Liver (tissue), 3 donors: ENCODE data around the gene SLC6A3.

Source experiments
- GABPA ChIP-seq, 2 donors: IDR thresholded peaks in 1 of 2; conservative IDR thresholded peaks in 1 of 2; 2 replicates each; pipeline ENCODE4 v1.6.1; 2016; ENCODE audit warnings: antibody characterized with exemption in 2 of 2, mild to moderate bottlenecking in 1 of 2, moderate library complexity in 1 of 2
- HNF4A ChIP-seq, 2 donors: conservative IDR thresholded peaks; 2 replicates each; pipeline ENCODE4 v1.6.1; 2016; ENCODE audit warnings: antibody characterized with exemption in 2 of 2, mild to moderate bottlenecking in 2 of 2
- RAD21 ChIP-seq, 2 donors: IDR thresholded peaks; 2 replicates each; pipeline ENCODE4 v1.6.1; 2016; ENCODE audit warnings: antibody characterized with exemption in 2 of 2, mild to moderate bottlenecking in 2 of 2
- TAF1 ChIP-seq: conservative IDR thresholded peaks from 2 replicates; pipeline ENCODE4 v1.6.1; 2016; ENCODE audit warnings: antibody characterized with exemption, mild to moderate bottlenecking
- YY1 ChIP-seq: IDR thresholded peaks from 2 replicates; pipeline ENCODE4 v1.6.1; 2016; ENCODE audit warnings: antibody characterized with exemption, mild to moderate bottlenecking
- TF ChIP-seq, protein P1 (sequence below): fragments of 150-350 bp; IDR thresholded peaks from 2 replicates; pipeline ENCODE4 v1.5.1; 2017; ENCODE audit warnings: improper control_type of control experiment, low read depth, low read length; ENCODE audit not compliant: missing input control
- TF ChIP-seq, protein P2 (sequence below): IDR thresholded peaks from 2 replicates; pipeline ENCODE4 v1.6.1; 2016; ENCODE audit warnings: antibody characterized with exemption
- TF ChIP-seq, protein P3 (sequence below): IDR thresholded peaks from 2 replicates; pipeline ENCODE4 v1.6.1; 2016; ENCODE audit warnings: antibody characterized with exemption, mild to moderate bottlenecking
- donor health status: healthy.
- donor health status: healthy.

DNA sequence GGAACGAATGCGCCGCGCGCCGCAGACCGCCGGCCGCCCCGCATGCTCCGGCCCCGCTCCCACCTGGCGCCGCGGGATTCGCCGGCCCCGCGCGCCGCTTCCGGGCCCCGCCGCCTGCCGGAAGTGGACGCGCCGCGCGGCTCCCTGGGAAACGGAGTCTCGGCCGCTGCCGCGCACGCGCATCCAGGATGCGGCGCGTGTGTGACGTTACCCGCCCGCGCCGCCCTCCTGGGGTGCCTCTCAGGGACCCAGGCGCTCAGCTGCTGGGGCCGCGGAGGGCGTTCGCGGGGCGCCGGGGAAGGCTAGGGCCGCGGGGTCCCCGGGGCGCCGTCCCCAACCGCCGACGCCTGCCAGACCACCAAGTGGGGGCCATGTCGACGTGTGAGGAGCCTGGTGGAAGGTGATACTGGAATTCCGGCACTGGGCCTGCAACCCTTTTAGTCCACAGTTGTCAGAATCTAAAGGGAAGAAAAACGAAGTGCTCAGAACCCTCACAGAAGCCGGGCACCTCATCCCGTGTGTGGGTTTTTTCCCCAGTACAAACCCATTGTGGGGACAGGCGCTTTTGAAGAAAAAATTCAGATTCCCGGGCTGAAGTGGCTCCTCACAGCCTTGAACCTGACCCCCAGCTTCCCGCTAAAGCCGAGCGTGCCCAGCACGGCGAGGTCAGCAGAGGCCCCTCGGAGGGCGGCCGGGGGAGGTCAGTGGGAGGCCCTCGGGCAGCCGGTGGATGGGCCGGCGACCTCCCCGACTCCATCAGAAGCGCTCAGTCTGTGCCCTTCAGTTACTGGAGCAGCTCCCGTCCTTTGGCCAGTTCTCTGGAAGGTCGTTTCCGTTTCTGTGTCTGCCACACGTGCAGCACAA, 100.0 kb downstream of the SLC6A3 start, which contains the start of gene CLPTM1L:
- TF ChIP-seq, protein P1, sequence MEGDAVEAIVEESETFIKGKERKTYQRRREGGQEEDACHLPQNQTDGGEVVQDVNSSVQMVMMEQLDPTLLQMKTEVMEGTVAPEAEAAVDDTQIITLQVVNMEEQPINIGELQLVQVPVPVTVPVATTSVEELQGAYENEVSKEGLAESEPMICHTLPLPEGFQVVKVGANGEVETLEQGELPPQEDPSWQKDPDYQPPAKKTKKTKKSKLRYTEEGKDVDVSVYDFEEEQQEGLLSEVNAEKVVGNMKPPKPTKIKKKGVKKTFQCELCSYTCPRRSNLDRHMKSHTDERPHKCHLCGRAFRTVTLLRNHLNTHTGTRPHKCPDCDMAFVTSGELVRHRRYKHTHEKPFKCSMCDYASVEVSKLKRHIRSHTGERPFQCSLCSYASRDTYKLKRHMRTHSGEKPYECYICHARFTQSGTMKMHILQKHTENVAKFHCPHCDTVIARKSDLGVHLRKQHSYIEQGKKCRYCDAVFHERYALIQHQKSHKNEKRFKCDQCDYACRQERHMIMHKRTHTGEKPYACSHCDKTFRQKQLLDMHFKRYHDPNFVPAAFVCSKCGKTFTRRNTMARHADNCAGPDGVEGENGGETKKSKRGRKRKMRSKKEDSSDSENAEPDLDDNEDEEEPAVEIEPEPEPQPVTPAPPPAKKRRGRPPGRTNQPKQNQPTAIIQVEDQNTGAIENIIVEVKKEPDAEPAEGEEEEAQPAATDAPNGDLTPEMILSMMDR: peak; percentile 28
- TF ChIP-seq GABPA (IDR thresholded peaks at IDR 0.05 in 1 of 2, conservative IDR thresholded peaks at IDR 0.05 in 1 of 2) (peak in 1 of 2 donors; percentile 78), RAD21 (IDR thresholded peaks at IDR 0.05) (no peak), YY1 (peak; percentile 13), TAF1 (no peak), HNF4A (conservative IDR thresholded peaks at IDR 0.05) (no peak)
- TF ChIP-seq, protein P2, sequence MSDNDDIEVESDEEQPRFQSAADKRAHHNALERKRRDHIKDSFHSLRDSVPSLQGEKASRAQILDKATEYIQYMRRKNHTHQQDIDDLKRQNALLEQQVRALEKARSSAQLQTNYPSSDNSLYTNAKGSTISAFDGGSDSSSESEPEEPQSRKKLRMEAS: no peak
- TF ChIP-seq, protein P3, sequence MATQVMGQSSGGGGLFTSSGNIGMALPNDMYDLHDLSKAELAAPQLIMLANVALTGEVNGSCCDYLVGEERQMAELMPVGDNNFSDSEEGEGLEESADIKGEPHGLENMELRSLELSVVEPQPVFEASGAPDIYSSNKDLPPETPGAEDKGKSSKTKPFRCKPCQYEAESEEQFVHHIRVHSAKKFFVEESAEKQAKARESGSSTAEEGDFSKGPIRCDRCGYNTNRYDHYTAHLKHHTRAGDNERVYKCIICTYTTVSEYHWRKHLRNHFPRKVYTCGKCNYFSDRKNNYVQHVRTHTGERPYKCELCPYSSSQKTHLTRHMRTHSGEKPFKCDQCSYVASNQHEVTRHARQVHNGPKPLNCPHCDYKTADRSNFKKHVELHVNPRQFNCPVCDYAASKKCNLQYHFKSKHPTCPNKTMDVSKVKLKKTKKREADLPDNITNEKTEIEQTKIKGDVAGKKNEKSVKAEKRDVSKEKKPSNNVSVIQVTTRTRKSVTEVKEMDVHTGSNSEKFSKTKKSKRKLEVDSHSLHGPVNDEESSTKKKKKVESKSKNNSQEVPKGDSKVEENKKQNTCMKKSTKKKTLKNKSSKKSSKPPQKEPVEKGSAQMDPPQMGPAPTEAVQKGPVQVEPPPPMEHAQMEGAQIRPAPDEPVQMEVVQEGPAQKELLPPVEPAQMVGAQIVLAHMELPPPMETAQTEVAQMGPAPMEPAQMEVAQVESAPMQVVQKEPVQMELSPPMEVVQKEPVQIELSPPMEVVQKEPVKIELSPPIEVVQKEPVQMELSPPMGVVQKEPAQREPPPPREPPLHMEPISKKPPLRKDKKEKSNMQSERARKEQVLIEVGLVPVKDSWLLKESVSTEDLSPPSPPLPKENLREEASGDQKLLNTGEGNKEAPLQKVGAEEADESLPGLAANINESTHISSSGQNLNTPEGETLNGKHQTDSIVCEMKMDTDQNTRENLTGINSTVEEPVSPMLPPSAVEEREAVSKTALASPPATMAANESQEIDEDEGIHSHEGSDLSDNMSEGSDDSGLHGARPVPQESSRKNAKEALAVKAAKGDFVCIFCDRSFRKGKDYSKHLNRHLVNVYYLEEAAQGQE: no peak
